Measurements from ENCODE around the gene EML5. TPM values are rescaled to one million over a fixed set of nuclear protein-coding genes. Genes with fewer than 3 reads are reported as not detected.

Gene EML5
- total RNA-seq, 1 experiment from 2014 or later = 0.85 TPM

DNA sequence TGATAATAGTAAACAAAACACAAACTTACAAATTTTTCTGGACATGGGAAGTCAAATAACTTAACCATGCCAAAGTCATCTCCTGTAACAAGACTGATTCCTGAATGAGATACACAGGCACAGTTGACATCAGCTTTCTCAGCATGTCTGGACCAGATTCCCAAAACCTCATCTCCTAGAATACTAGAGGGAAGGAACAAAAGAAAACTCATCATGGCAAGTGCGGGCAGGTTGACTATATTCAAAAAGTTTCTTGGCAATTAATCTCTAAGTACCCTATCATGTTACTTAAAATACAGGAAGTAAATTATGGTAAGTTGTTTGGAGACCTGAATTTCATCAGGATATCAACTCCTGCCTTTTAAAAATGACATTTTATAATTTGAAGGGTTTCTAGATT is 176.1 kb downstream of the EML5 start:
- Mint-ChIP-seq H3K27me3 (ENCODE audit: low read depth) (no peaks in the 10 kb centered on the region), H3K4me3 (no peak overlapping the region), H3K4me1 (peaks cover 23% of the 10 kb centered on the region), H3K27ac (peak overlapping the region; percentile 50; the same call in 1 of the 2 replicates), H3K36me3 (peaks cover 11% of the 10 kb centered on the region), H3K9me3 (no peaks in the 10 kb centered on the region)
- ChIA-PET CTCF (no interaction called here), POLR2A (no interaction called here)
- DNase-seq (ENCODE audit: low spot score) = no peak
- no peak for ATAC-seq
- TF ChIP-seq, protein P1, sequence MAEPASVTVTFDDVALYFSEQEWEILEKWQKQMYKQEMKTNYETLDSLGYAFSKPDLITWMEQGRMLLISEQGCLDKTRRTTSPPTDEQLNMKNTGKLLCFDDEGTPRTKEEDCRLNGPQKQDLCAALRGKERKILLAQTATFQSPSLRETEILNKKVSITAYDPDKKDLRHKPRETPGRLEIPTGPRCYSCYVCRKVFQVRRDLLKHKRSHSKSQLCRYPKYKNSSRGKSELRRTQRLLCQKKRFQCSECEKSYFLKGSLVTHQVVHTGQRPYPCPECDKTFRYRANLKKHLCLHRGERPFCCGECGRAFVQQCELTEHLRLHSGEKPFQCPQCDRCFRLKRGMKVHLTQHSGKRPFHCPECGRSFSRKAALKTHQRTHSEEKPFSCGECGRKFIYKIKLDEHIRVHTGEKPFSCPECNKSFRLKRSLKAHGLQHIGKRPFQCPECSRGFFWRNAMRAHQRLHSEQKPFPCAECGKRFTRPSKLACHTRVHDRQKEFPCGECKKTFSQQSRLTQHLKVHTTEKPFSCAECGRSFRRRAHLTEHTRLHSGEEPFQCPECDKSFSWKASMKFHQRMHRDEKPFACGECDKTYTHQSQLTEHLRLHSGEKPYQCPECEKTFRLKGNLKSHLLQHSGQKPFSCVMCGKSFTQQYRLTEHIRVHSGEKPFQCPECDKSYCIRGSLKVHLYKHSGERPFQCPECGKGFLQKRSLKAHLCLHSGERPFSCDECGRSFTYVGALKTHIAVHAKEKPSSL (CRISPR knock-in tag; conservative IDR thresholded peaks at IDR 0.05) = no peak
- TF ChIP-seq ELF4 (CRISPR knock-in tag; IDR thresholded peaks at IDR 0.05; ENCODE audit: low read depth) = no peak
- TF ChIP-seq, protein P2, sequence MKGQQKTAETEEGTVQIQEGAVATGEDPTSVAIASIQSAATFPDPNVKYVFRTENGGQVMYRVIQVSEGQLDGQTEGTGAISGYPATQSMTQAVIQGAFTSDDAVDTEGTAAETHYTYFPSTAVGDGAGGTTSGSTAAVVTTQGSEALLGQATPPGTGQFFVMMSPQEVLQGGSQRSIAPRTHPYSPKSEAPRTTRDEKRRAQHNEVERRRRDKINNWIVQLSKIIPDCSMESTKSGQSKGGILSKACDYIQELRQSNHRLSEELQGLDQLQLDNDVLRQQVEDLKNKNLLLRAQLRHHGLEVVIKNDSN (CRISPR knock-in tag; IDR thresholded peaks at IDR 0.05) = no peak
- TF ChIP-seq, protein P3, sequence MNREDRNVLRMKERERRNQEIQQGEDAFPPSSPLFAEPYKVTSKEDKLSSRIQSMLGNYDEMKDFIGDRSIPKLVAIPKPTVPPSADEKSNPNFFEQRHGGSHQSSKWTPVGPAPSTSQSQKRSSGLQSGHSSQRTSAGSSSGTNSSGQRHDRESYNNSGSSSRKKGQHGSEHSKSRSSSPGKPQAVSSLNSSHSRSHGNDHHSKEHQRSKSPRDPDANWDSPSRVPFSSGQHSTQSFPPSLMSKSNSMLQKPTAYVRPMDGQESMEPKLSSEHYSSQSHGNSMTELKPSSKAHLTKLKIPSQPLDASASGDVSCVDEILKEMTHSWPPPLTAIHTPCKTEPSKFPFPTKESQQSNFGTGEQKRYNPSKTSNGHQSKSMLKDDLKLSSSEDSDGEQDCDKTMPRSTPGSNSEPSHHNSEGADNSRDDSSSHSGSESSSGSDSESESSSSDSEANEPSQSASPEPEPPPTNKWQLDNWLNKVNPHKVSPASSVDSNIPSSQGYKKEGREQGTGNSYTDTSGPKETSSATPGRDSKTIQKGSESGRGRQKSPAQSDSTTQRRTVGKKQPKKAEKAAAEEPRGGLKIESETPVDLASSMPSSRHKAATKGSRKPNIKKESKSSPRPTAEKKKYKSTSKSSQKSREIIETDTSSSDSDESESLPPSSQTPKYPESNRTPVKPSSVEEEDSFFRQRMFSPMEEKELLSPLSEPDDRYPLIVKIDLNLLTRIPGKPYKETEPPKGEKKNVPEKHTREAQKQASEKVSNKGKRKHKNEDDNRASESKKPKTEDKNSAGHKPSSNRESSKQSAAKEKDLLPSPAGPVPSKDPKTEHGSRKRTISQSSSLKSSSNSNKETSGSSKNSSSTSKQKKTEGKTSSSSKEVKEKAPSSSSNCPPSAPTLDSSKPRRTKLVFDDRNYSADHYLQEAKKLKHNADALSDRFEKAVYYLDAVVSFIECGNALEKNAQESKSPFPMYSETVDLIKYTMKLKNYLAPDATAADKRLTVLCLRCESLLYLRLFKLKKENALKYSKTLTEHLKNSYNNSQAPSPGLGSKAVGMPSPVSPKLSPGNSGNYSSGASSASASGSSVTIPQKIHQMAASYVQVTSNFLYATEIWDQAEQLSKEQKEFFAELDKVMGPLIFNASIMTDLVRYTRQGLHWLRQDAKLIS (CRISPR knock-in tag; IDR thresholded peaks at IDR 0.05; ENCODE audit: borderline replicate concordance) = no peak
- TF ChIP-seq, protein P4, sequence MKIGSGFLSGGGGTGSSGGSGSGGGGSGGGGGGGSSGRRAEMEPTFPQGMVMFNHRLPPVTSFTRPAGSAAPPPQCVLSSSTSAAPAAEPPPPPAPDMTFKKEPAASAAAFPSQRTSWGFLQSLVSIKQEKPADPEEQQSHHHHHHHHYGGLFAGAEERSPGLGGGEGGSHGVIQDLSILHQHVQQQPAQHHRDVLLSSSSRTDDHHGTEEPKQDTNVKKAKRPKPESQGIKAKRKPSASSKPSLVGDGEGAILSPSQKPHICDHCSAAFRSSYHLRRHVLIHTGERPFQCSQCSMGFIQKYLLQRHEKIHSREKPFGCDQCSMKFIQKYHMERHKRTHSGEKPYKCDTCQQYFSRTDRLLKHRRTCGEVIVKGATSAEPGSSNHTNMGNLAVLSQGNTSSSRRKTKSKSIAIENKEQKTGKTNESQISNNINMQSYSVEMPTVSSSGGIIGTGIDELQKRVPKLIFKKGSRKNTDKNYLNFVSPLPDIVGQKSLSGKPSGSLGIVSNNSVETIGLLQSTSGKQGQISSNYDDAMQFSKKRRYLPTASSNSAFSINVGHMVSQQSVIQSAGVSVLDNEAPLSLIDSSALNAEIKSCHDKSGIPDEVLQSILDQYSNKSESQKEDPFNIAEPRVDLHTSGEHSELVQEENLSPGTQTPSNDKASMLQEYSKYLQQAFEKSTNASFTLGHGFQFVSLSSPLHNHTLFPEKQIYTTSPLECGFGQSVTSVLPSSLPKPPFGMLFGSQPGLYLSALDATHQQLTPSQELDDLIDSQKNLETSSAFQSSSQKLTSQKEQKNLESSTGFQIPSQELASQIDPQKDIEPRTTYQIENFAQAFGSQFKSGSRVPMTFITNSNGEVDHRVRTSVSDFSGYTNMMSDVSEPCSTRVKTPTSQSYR (CRISPR knock-in tag; IDR thresholded peaks at IDR 0.05) = no peak
- no peak for TF ChIP-seq ZNF263 (CRISPR knock-in tag; IDR thresholded peaks at IDR 0.05; ENCODE audit: low read depth)
- TF ChIP-seq, protein P5, sequence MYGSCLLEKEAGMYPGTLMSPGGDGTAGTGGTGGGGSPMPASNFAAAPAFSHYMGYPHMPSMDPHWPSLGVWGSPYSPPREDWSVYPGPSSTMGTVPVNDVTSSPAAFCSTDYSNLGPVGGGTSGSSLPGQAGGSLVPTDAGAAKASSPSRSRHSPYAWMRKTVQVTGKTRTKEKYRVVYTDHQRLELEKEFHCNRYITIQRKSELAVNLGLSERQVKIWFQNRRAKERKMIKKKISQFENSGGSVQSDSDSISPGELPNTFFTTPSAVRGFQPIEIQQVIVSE (CRISPR knock-in tag; IDR thresholded peaks at IDR 0.05; ENCODE audit: borderline replicate concordance) = no peak
- no peak for TF ChIP-seq MYBL2 (CRISPR knock-in tag; IDR thresholded peaks at IDR 0.05)
- no peak for TF ChIP-seq NR2C2 (CRISPR knock-in tag; IDR thresholded peaks at IDR 0.05)
- no peak for TF ChIP-seq NR1H2 (CRISPR knock-in tag; IDR thresholded peaks at IDR 0.05)
- TF ChIP-seq KAT7 (CRISPR knock-in tag; IDR thresholded peaks at IDR 0.05; ENCODE audit: borderline replicate concordance) = no peak
- TF ChIP-seq, protein P6, sequence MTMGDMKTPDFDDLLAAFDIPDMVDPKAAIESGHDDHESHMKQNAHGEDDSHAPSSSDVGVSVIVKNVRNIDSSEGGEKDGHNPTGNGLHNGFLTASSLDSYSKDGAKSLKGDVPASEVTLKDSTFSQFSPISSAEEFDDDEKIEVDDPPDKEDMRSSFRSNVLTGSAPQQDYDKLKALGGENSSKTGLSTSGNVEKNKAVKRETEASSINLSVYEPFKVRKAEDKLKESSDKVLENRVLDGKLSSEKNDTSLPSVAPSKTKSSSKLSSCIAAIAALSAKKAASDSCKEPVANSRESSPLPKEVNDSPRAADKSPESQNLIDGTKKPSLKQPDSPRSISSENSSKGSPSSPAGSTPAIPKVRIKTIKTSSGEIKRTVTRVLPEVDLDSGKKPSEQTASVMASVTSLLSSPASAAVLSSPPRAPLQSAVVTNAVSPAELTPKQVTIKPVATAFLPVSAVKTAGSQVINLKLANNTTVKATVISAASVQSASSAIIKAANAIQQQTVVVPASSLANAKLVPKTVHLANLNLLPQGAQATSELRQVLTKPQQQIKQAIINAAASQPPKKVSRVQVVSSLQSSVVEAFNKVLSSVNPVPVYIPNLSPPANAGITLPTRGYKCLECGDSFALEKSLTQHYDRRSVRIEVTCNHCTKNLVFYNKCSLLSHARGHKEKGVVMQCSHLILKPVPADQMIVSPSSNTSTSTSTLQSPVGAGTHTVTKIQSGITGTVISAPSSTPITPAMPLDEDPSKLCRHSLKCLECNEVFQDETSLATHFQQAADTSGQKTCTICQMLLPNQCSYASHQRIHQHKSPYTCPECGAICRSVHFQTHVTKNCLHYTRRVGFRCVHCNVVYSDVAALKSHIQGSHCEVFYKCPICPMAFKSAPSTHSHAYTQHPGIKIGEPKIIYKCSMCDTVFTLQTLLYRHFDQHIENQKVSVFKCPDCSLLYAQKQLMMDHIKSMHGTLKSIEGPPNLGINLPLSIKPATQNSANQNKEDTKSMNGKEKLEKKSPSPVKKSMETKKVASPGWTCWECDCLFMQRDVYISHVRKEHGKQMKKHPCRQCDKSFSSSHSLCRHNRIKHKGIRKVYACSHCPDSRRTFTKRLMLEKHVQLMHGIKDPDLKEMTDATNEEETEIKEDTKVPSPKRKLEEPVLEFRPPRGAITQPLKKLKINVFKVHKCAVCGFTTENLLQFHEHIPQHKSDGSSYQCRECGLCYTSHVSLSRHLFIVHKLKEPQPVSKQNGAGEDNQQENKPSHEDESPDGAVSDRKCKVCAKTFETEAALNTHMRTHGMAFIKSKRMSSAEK (CRISPR knock-in tag; IDR thresholded peaks at IDR 0.05; ENCODE audit: borderline replicate concordance) = no peak
- no peak for TF ChIP-seq ZNF138 (CRISPR knock-in tag; conservative IDR thresholded peaks at IDR 0.05)
- TF ChIP-seq ZNF671 (CRISPR knock-in tag; IDR thresholded peaks at IDR 0.05) = no peak
- TF ChIP-seq ZNF423 (CRISPR knock-in tag; IDR thresholded peaks at IDR 0.05) = no peak
- TF ChIP-seq GRHL2 (CRISPR knock-in tag; IDR thresholded peaks at IDR 0.05; ENCODE audit: insufficient replicate concordance, severe bottlenecking) = no peak
